ENCODE results near the gene PTH2R. TPM values are rescaled to one million over a fixed set of nuclear protein-coding genes. Genes with fewer than 3 reads are reported as not detected.

PTH2R gene
- polyA plus RNA-seq, 1 donor (not counting 4 experiments of a cell fraction or from before 2014, with no cell fraction given) = not detected

- Histone ChIP-seq H3K36me3 (ENCODE audit: control insufficient read depth in 2 of 2, extremely low read depth in 1 of 2, insufficient read depth in 2 of 2, low read length in 2 of 2) (no peaks in the 10 kb centered on the region), H3K4me2 (ENCODE audit: control insufficient read depth, extremely low read depth, insufficient read depth, low read depth, low read length) (no peak overlapping the region), H3K27me3 (ENCODE audit: control insufficient read depth, extremely low read depth, insufficient read depth, low read length) (no peaks in the 10 kb centered on the region), H3K79me2 (ENCODE audit: control insufficient read depth, insufficient read depth, low read length) (no peaks in the 10 kb centered on the region), H3K4me3 (ENCODE audit: control insufficient read depth in 2 of 3, extremely low read depth in 1 of 3, insufficient read depth in 2 of 3, low read depth in 1 of 3, low read length in 3 of 3) (no peak overlapping the region), H3K9me1 (ENCODE audit: control insufficient read depth, extremely low read depth, insufficient read depth, low read length) (no peaks in the 10 kb centered on the region), H3K9ac (ENCODE audit: control insufficient read depth, extremely low read depth, insufficient read depth, low read length) (no peak overlapping the region), H3K9me3 (ENCODE audit: control insufficient read depth, low read depth, low read length) (no peaks in the 10 kb centered on the region), H3K27ac (ENCODE audit: control insufficient read depth, insufficient read depth, low read length) (no peak overlapping the region), H3K4me1 (ENCODE audit: control insufficient read depth, extremely low read depth, insufficient read depth, low read length) (no peaks in the 10 kb centered on the region), H4K20me1 (ENCODE audit: control insufficient read depth, extremely low read depth, insufficient read depth, low read length) (no peaks in the 10 kb centered on the region), H2AFZ (ENCODE audit: control insufficient read depth, low read length) (no peak overlapping the region)
- FAIRE-seq (no peak), DNase-seq (ENCODE audit: low read depth, low spot score) (no peak)
- no peak for TF ChIP-seq EZH2 (IDR thresholded peaks at IDR 0.05; ENCODE audit: low read length)
- TF ChIP-seq CTCF (optimal IDR thresholded peaks at IDR 0.05 in 1 of 3, IDR thresholded peaks at IDR 0.05 in 1 of 3, conservative IDR thresholded peaks at IDR 0.05 in 1 of 3; ENCODE audit: extremely low read depth in 1 of 3, insufficient read depth in 2 of 3, low read length in 3 of 3) = no peak
- dilution Hi-C loops (cut with MboI; ENCODE audit: extremely low pct_ligation_motif_present, low sequenced_read_pairs) = no loop called here
Measured at GRCh38 chr2:208466920-208467298, 60.3 kb downstream of the PTH2R start.

- dilution Hi-C loops (cut with MboI; ENCODE audit: extremely low pct_ligation_motif_present, low sequenced_read_pairs) = no loop called here
- no peak overlapping the region for H3K27ac ChIP-seq (ENCODE audit: control insufficient read depth, insufficient read depth, low read length)
- H3K79me2 ChIP-seq (ENCODE audit: control insufficient read depth, insufficient read depth, low read length) = no peaks in the 10 kb centered on the region
- H4K20me1 ChIP-seq (ENCODE audit: control insufficient read depth, extremely low read depth, insufficient read depth, low read length) = no peaks in the 10 kb centered on the region
- DNase-seq (ENCODE audit: low read depth, low spot score) (no peak), FAIRE-seq (no peak)
- no peak overlapping the region for H2AFZ ChIP-seq (ENCODE audit: control insufficient read depth, low read length)
- no peaks in the 10 kb centered on the region for H3K9me1 ChIP-seq (ENCODE audit: control insufficient read depth, extremely low read depth, insufficient read depth, low read length)
- no peaks in the 10 kb centered on the region for H3K4me1 ChIP-seq (ENCODE audit: control insufficient read depth, extremely low read depth, insufficient read depth, low read length)
- no peak for TF ChIP-seq EZH2 (IDR thresholded peaks at IDR 0.05; ENCODE audit: low read length)
- no peak overlapping the region for H3K9ac ChIP-seq (ENCODE audit: control insufficient read depth, extremely low read depth, insufficient read depth, low read length)
- no peak overlapping the region for H3K4me2 ChIP-seq (ENCODE audit: control insufficient read depth, extremely low read depth, insufficient read depth, low read depth, low read length)
- no peaks in the 10 kb centered on the region for H3K27me3 ChIP-seq (ENCODE audit: control insufficient read depth, extremely low read depth, insufficient read depth, low read length)
- no peaks in the 10 kb centered on the region for H3K36me3 ChIP-seq (ENCODE audit: control insufficient read depth in 2 of 2, extremely low read depth in 1 of 2, insufficient read depth in 2 of 2, low read length in 2 of 2)
- H3K4me3 ChIP-seq (ENCODE audit: control insufficient read depth in 2 of 3, extremely low read depth in 1 of 3, insufficient read depth in 2 of 3, low read depth in 1 of 3, low read length in 3 of 3) = no peak overlapping the region
- no peaks in the 10 kb centered on the region for H3K9me3 ChIP-seq (ENCODE audit: control insufficient read depth, low read depth, low read length)
Measured at GRCh38 chr2:208467564-208467963, 61.0 kb downstream of the PTH2R start.

- no peaks in the 10 kb centered on the region for H3K9me3 ChIP-seq (ENCODE audit: control insufficient read depth, low read depth, low read length)
- H3K36me3 ChIP-seq (ENCODE audit: control insufficient read depth in 2 of 2, extremely low read depth in 1 of 2, insufficient read depth in 2 of 2, low read length in 2 of 2) = no peaks in the 10 kb centered on the region
- H3K4me3 ChIP-seq (ENCODE audit: control insufficient read depth in 2 of 3, extremely low read depth in 1 of 3, insufficient read depth in 2 of 3, low read depth in 1 of 3, low read length in 3 of 3) = no peak overlapping the region
- no peak overlapping the region for H3K9ac ChIP-seq (ENCODE audit: control insufficient read depth, extremely low read depth, insufficient read depth, low read length)
- H3K4me1 ChIP-seq (ENCODE audit: control insufficient read depth, extremely low read depth, insufficient read depth, low read length) = no peaks in the 10 kb centered on the region
- TF ChIP-seq CTCF (optimal IDR thresholded peaks at IDR 0.05 in 1 of 3, IDR thresholded peaks at IDR 0.05 in 1 of 3, conservative IDR thresholded peaks at IDR 0.05 in 1 of 3; ENCODE audit: extremely low read depth in 1 of 3, insufficient read depth in 2 of 3, low read length in 3 of 3) (no peak), EZH2 (IDR thresholded peaks at IDR 0.05; ENCODE audit: low read length) (no peak)
- no peaks in the 10 kb centered on the region for H3K27me3 ChIP-seq (ENCODE audit: control insufficient read depth, extremely low read depth, insufficient read depth, low read length)
- H3K9me1 ChIP-seq (ENCODE audit: control insufficient read depth, extremely low read depth, insufficient read depth, low read length) = no peaks in the 10 kb centered on the region
- H4K20me1 ChIP-seq (ENCODE audit: control insufficient read depth, extremely low read depth, insufficient read depth, low read length) = no peaks in the 10 kb centered on the region
- no peak overlapping the region for H3K4me2 ChIP-seq (ENCODE audit: control insufficient read depth, extremely low read depth, insufficient read depth, low read depth, low read length)
- H3K79me2 ChIP-seq (ENCODE audit: control insufficient read depth, insufficient read depth, low read length) = no peaks in the 10 kb centered on the region
- FAIRE-seq (no peak), DNase-seq (ENCODE audit: low read depth, low spot score) (no peak)
- no peak overlapping the region for H2AFZ ChIP-seq (ENCODE audit: control insufficient read depth, low read length)
- no peak overlapping the region for H3K27ac ChIP-seq (ENCODE audit: control insufficient read depth, insufficient read depth, low read length)
- dilution Hi-C loops (cut with MboI; ENCODE audit: extremely low pct_ligation_motif_present, low sequenced_read_pairs) = no loop called here
Measured at GRCh38 chr2:208477741-208478140, 71.1 kb downstream of the PTH2R start.

Data from keratinocyte (primary cell).